ENCODE measurements around the gene SLC26A4. TPM values are rescaled to one million over a fixed set of nuclear protein-coding genes. Genes with fewer than 3 reads are reported as not detected.

Gene SLC26A4
- total and polyA plus RNA-seq, 9 of the 15 experiments (the other 6 are each of a cell fraction or from before 2014, with no cell fraction given) = 0.09 to 1.2 (median 0.33) TPM

- Histone ChIP-seq H2AFZ (ENCODE audit: low read depth, low read length) (no peak overlapping the region), H3K36me3 (ENCODE audit: control insufficient read depth, insufficient read depth, low read length) (no peaks in the 10 kb centered on the region), H3K79me2 (ENCODE audit: control insufficient read depth, insufficient read depth, low read length) (no peaks in the 10 kb centered on the region), H3K9me1 (ENCODE audit: control insufficient read depth, insufficient read depth, low read length) (no peaks in the 10 kb centered on the region), H3K4me3 (no peak overlapping the region), H3K27me3 (ENCODE audit: control insufficient read depth in 2 of 2, insufficient read depth in 2 of 2, low read length in 2 of 2) (no peaks in the 10 kb centered on the region), H3K9me3 (replicated peaks; ENCODE audit: control insufficient read depth, insufficient read depth, low read depth, low read length) (no peaks in the 10 kb centered on the region), H3K27ac (ENCODE audit: extremely low read depth, low read depth, low read length) (no peak overlapping the region), H4K20me1 (replicated peaks; ENCODE audit: control insufficient read depth, insufficient read depth, low read length) (no peaks in the 10 kb centered on the region), H3K9ac (ENCODE audit: insufficient read depth in 1 of 2, low read depth in 2 of 2, low read length in 2 of 2) (no peak overlapping the region), H3K4me1 (replicated peaks in 1 of 2; ENCODE audit: control insufficient read depth in 2 of 2, insufficient read depth in 2 of 2, low read length in 2 of 2) (no peaks in the 10 kb centered on the region), H3K4me2 (ENCODE audit: insufficient read depth, low read length) (no peak overlapping the region)
- CTCF ChIA-PET (ENCODE audit: low intra/inter-chr PET ratio) = no interaction called here
- no peak for FAIRE-seq
- 67% methylated on average over 8 of the region's 8 CpGs for WGBS (ENCODE audit: insufficient coverage, low coverage, missing lambda C conversion rate)
- no peak for DNase-seq (ENCODE audit: extremely low read depth in 1 of 4, low spot score in 3 of 4)
- in situ Hi-C loops (cut with MboI) = no loop called here
- BruUV-seq (replicated peaks) = no TSS peak
- no peak for TF ChIP-seq MXI1 (IDR thresholded peaks at IDR 0.05; ENCODE audit: low read depth, low read length)
- TF ChIP-seq ZNF124 (CRISPR knock-in tag; IDR thresholded peaks at IDR 0.05) = no peak
- TF ChIP-seq KLF6 (CRISPR knock-in tag; IDR thresholded peaks at IDR 0.05; ENCODE audit: borderline replicate concordance) = no peak
- TF ChIP-seq PHTF2 (CRISPR knock-in tag; IDR thresholded peaks at IDR 0.05) = no peak
- no peak for TF ChIP-seq HMG20B (CRISPR knock-in tag; IDR thresholded peaks at IDR 0.05)
- no peak for TF ChIP-seq REST (IDR thresholded peaks at IDR 0.05; ENCODE audit: borderline replicate concordance)
- no peak for TF ChIP-seq REST (CRISPR knock-in tag; IDR thresholded peaks at IDR 0.05; ENCODE audit: low read depth)
- TF ChIP-seq MEIS2 (IDR thresholded peaks at IDR 0.05; ENCODE audit: partially characterized antibody) = no peak
- no peak for TF ChIP-seq HDGF (IDR thresholded peaks at IDR 0.05)
- no peak for TF ChIP-seq ZNF282 (CRISPR knock-in tag; IDR thresholded peaks at IDR 0.05)
- TF ChIP-seq DDX20 (tag; IDR thresholded peaks at IDR 0.05; ENCODE audit: low read depth) = no peak
- no peak for ATAC-seq
- intact Hi-C loops (cut with micrococcal nuclease) = no loop called here
- POLR2A ChIA-PET = no interaction called here
Measured at GRCh38 chr7:107630342-107630741, 30.3 kb upstream of the SLC26A4 start.
